Upper lobe of right lung (tissue), 1 donor: ENCODE measurements around the gene CC2D2B. TPM values are rescaled to one million over a fixed set of nuclear protein-coding genes. Genes with fewer than 3 reads are reported as not detected.
"Not testable (repeated sequence)": the region's sequence is repeated elsewhere in the genome, so short reads cannot be mapped to it uniquely, and the experiment has no call there.

Experiments used
- ATAC-seq: fragments of 200-7000 bp; cut with Tn5 transposase; one replicate; pipeline ENCODE4 v1.9.1; 2020; ENCODE audit warnings: mild to moderate bottlenecking, moderate library complexity
- DNase-seq: peaks from one replicate; pipeline ENCODE4 v3.0.0-alpha.2; 2020
- H3K27ac ChIP-seq: fragments of 200-600 bp; one replicate; pipeline ENCODE4 v1.8.0; 2022
- H3K27me3 ChIP-seq: fragments of 200-600 bp; one replicate; pipeline ENCODE4 v1.8.0; 2022; ENCODE audit warnings: mild to moderate bottlenecking
- H3K36me3 ChIP-seq: fragments of 200-600 bp; one replicate; pipeline ENCODE4 v1.8.0; 2022
- H3K4me1 ChIP-seq: fragments of 200-600 bp; one replicate; pipeline ENCODE4 v1.8.0; 2022
- H3K4me3 ChIP-seq: fragments of 200-600 bp; one replicate; pipeline ENCODE4 v1.8.0; 2022; ENCODE audit warnings: mild to moderate bottlenecking
- H3K9me3 ChIP-seq: fragments of 200-600 bp; one replicate; pipeline ENCODE4 v1.8.0; 2022
- intact Hi-C: fragments of 100-400 bp; cut with DNase I; formaldehyde crosslinking; loops from one replicate; pipeline ENCODE4 v1.11.0; 2022
- total RNA-seq: library from RNA; stranded (reverse); fragmentation: NEBNext Ultra II Directional; extraction: Animal tissue kit (Norgen Biotek cat#: 25700); gene quantifications from one replicate; pipeline ENCODE4 v1.2.1, GENCODE V29; 2021
- TF ChIP-seq, protein P1 (sequence below): fragments of 200-600 bp; IDR thresholded peaks from one replicate; pipeline ENCODE4 v1.8.0; 2022; ENCODE audit warnings: antibody characterized with exemption
- donor health status: DM: no; HTN: yes; CAD: no; lungs with severe emphysema.

CC2D2B gene
- total RNA-seq, 1 donor from 2014 or later, result 2.8 TPM

- TF ChIP-seq, protein P1, sequence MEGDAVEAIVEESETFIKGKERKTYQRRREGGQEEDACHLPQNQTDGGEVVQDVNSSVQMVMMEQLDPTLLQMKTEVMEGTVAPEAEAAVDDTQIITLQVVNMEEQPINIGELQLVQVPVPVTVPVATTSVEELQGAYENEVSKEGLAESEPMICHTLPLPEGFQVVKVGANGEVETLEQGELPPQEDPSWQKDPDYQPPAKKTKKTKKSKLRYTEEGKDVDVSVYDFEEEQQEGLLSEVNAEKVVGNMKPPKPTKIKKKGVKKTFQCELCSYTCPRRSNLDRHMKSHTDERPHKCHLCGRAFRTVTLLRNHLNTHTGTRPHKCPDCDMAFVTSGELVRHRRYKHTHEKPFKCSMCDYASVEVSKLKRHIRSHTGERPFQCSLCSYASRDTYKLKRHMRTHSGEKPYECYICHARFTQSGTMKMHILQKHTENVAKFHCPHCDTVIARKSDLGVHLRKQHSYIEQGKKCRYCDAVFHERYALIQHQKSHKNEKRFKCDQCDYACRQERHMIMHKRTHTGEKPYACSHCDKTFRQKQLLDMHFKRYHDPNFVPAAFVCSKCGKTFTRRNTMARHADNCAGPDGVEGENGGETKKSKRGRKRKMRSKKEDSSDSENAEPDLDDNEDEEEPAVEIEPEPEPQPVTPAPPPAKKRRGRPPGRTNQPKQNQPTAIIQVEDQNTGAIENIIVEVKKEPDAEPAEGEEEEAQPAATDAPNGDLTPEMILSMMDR, result no peak
- H3K27me3 ChIP-seq, result no peaks in the 10 kb centered on the region
- H3K4me3 ChIP-seq, result no peak overlapping the region
- no peak overlapping the region for H3K27ac ChIP-seq
- no peak for DNase-seq
- no peaks in the 10 kb centered on the region for H3K36me3 ChIP-seq
- no peak for ATAC-seq
- H3K9me3 ChIP-seq, result no peaks in the 10 kb centered on the region
- no peaks in the 10 kb centered on the region for H3K4me1 ChIP-seq
- intact Hi-C loops, result no loop called here
These were observed 17.9 kb upstream of the CC2D2B start for GRCh38 chr10:95889830-95890229.

DNA sequence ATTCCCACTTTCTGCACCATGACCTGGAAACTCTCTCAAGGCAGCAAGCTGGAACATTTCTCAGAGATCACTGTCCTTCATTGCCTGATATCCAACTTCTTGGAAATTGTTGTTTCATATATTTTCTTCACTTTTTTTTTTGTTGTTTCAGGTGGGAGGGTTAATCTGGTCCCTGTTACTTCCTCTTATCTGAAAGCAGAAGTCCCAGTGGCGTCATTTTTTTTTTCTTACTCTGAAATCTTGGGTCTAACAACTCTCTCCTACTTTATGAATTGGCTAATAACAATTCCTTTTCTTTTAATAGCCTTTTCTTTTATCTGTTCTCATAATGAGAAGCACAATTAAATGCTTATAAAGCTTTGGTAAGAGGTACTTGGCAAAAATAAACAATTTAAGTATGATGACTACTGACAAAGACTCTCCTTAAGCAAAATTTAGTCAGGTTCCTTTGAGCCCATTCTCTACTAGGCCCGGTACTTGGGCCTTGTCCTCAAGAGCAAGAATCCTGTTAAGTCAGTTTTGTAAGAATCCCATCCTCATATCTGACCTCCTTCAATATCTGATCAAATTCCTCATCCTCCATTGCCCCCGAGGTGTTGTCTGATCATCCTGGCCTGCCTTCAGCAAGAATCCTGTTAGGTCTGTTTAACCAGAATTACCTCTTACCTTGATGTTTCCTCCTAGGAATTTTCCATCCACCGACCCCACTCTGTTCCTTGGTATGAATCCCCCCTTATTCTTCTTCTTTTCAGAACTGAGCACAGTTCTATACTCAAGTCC, 11.5 kb upstream of the CC2D2B start:
- ATAC-seq (peak; percentile 54), DNase-seq (no peak)

GRCh38 chr10:95905897-95906580, 1.7 kb upstream of the CC2D2B start:
- DNase-seq, H3K4me1 ChIP-seq, H3K27ac ChIP-seq, intact Hi-C loops, ATAC-seq, H3K9me3 ChIP-seq, H3K27me3 ChIP-seq, H3K36me3 ChIP-seq: not testable (repeated sequence)
- peak overlapping the region; percentile 69 for H3K4me3 ChIP-seq

More for the DNA sequence above, 11.5 kb upstream of the CC2D2B start:
- intact Hi-C loops, result no loop called here
- TF ChIP-seq, protein P1, result no peak
- Histone ChIP-seq H3K27ac (no peak overlapping the region), H3K4me1 (no peaks in the 10 kb centered on the region), H3K9me3 (no peaks in the 10 kb centered on the region), H3K36me3 (peaks cover 12% of the 10 kb centered on the region), H3K4me3 (no peak overlapping the region), H3K27me3 (no peaks in the 10 kb centered on the region)

- H3K9me3 ChIP-seq, result no peaks in the 10 kb centered on the region
- TF ChIP-seq, protein P1, result no peak
- H3K4me1 ChIP-seq, result no peaks in the 10 kb centered on the region
- H3K27me3 ChIP-seq, result no peaks in the 10 kb centered on the region
- intact Hi-C loops, result no loop called here
- peak overlapping the region; percentile 69 for H3K4me3 ChIP-seq
- ATAC-seq (peak; percentile 59), DNase-seq (no peak)
- H3K36me3 ChIP-seq, result no peaks in the 10 kb centered on the region
- peak overlapping the region; percentile 81 for H3K27ac ChIP-seq
These were observed 909 bp upstream of the CC2D2B start for GRCh38 chr10:95906677-95907455.

GRCh38 chr10:95908450-95908849, 675 bp downstream of the CC2D2B start:
- TF ChIP-seq, protein P1, result no peak
- Histone ChIP-seq H3K27ac (no peak overlapping the region), H3K36me3 (no peaks in the 10 kb centered on the region), H3K4me3 (no peak overlapping the region), H3K9me3 (no peaks in the 10 kb centered on the region), H3K4me1 (no peaks in the 10 kb centered on the region), H3K27me3 (no peaks in the 10 kb centered on the region)
- intact Hi-C loops, result no loop called here
- no peak for ATAC-seq
- DNase-seq, result no peak
